K562 (cell line): ENCODE measurements around the gene GLRX5. TPM values are rescaled to one million over a fixed set of nuclear protein-coding genes. Genes with fewer than 3 reads are reported as not detected.
A peak's percentile ranks its signal among the peaks of the same experiment; 100 is the strongest.

ENCODE experiments used
- CBFA2T3 ChIP-seq: fragments of 450-650 bp; IDR thresholded peaks from 2 replicates; pipeline ENCODE4 v1.6.1; 2017
- CEBPB ChIP-seq: fragments of 450-650 bp; IDR thresholded peaks from 2 replicates; pipeline ENCODE4 v1.6.1; 2016; ENCODE audit warnings: missing genetic modification characterization, missing compliant biosample characterization
- CLOCK ChIP-seq: fragments of 250-450 bp; sonication (Bioruptor Pico); IDR thresholded peaks from 2 replicates; pipeline ENCODE4 v1.4.0; 2020; ENCODE audit warnings: mild to moderate bottlenecking, moderate library complexity, borderline replicate concordance
- EHMT2 ChIP-seq: fragments of 450-650 bp; IDR thresholded peaks from 2 replicates; pipeline ENCODE4 v1.6.1; 2018; ENCODE audit warnings: antibody characterized with exemption
- GABPB1 ChIP-seq: sonication (generic); formaldehyde crosslinking; IDR thresholded peaks from 2 replicates; pipeline ENCODE4 v1.8.0; 2022; ENCODE audit warnings: mild to moderate bottlenecking, missing genetic modification reagents
- IRF2 ChIP-seq: sonication (generic); formaldehyde crosslinking; IDR thresholded peaks from 2 replicates; pipeline ENCODE4 v1.8.1; 2022; ENCODE audit warnings: mild to moderate bottlenecking, missing genetic modification reagents
- LCOR ChIP-seq: sonication (generic); formaldehyde crosslinking; IDR thresholded peaks from 2 replicates; pipeline ENCODE4 v1.8.0; 2022; ENCODE audit warnings: mild to moderate bottlenecking, missing genetic modification reagents
- MXD1 ChIP-seq: fragments of 250-450 bp; sonication (Bioruptor Pico); IDR thresholded peaks from 2 replicates; pipeline ENCODE4 v1.8.0; 2021; ENCODE audit warnings: borderline replicate concordance, mild to moderate bottlenecking, moderate library complexity; ENCODE audit not compliant: poor library complexity, severe bottlenecking
- POLR2B ChIP-seq: fragments of 450-650 bp; IDR thresholded peaks from 2 replicates; pipeline ENCODE4 v1.6.1; 2018; ENCODE audit warnings: low read depth; ENCODE audit not compliant: partially characterized antibody
- SOX6 ChIP-seq: fragments of 450-650 bp; IDR thresholded peaks from 2 replicates; pipeline ENCODE4 v1.6.1; 2014; ENCODE audit warnings: mild to moderate bottlenecking
- TBP ChIP-seq: optimal IDR thresholded peaks from 2 replicates; pipeline ENCODE3; 2011; ENCODE audit warnings: low read depth, low read length, improper control_type of control experiment
- ZNF197 ChIP-seq: fragments of 200-800 bp; sonication (Bioruptor generic); IDR thresholded peaks from 2 replicates; pipeline ENCODE4 v1.6.1; 2016; ENCODE audit warnings: low read depth, missing genetic modification characterization, missing compliant biosample characterization
- ZNF316 ChIP-seq: fragments of 450-650 bp; IDR thresholded peaks from 2 replicates; pipeline ENCODE4 v1.6.1; 2016
- polyA plus RNA-seq, 8 experiments: library from polyadenylated mRNA; depleted of rRNA in 4 of 8; stranded (reverse) in 5 of 8; unstranded in 3 of 8; fragments of >200 nt; fragmentation: Nextera tagmentation in 2 of 8; fragmentation: Illumina TruSeq in 1 of 8; extraction: Ambion mirVana in 2 of 8; extraction: Trizol in 1 of 8; gene quantifications; 2 replicates each; pipeline versions ENCODE4 v1.2.1 to v1.2.3, GENCODE V29; 2011 to 2014; ENCODE audit warnings: inconsistent platforms in 1 of 8, missing spikeins in 1 of 8
- total RNA-seq, 7 experiments: library from RNA; depleted of rRNA in 6 of 7; stranded (reverse); fragments of >200 nt in 6 of 7; fragmentation: Illumina TruSeq in 2 of 7; extraction: Trizol in 2 of 7; gene quantifications; 2 replicates each; pipeline versions ENCODE4 v1.2.1 to v1.2.3, GENCODE V29; 2011 to 2021; ENCODE audit warnings: low replicate concordance in 1 of 7
- TF ChIP-seq, protein P1 (sequence below), 2 experiments: fragments of 450-650 bp in 1 of 2; sonication (generic) in 1 of 2; formaldehyde crosslinking in 1 of 2; IDR thresholded peaks in 1 of 2; conservative IDR thresholded peaks in 1 of 2; 2 replicates each; pipeline versions ENCODE4 v1.6.1 to v1.8.1; 2016 to 2023; ENCODE audit warnings: mild to moderate bottlenecking in 2 of 2, moderate library complexity in 2 of 2, inconsistent platforms in 1 of 2, missing genetic modification reagents in 1 of 2

The GLRX5 gene
- total and polyA plus RNA-seq, 9 of the 15 experiments (the other 6 are each of a cell fraction or from before 2014, with no cell fraction given), result 16.7 to 96.8 (median 66.8) TPM

- TF ChIP-seq CBFA2T3 (peak; percentile 32; the same call in 1 of the 2 replicates), POLR2B (no peak), ZNF197 (CRISPR knock-in tag) (no peak), CEBPB (0 out of 2 replicates have a peak, but pooled peaks have one; percentile 9), ZNF316 (no peak), SOX6 (peak; percentile 35; the same call in 1 of the 2 replicates), IRF2 (no peak), EHMT2 (no peak), CLOCK (no peak), GABPB1 (CRISPR knock-in tag) (no peak), MXD1 (no peak), TBP (peak; percentile 28), LCOR (CRISPR knock-in tag) (no peak)
- TF ChIP-seq, protein P1, sequence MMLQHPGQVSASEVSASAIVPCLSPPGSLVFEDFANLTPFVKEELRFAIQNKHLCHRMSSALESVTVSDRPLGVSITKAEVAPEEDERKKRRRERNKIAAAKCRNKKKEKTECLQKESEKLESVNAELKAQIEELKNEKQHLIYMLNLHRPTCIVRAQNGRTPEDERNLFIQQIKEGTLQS (IDR thresholded peaks at IDR 0.05), result peak; percentile 60
- TF ChIP-seq, protein P1 (CRISPR knock-in tag; conservative IDR thresholded peaks at IDR 0.05), result no peak
These were observed 2.6 kb downstream of the GLRX5 start (continued) for GRCh38 chr14:95537298-95538089.
